ENCODE results near the gene UBE3A.

Gene UBE3A

GRCh38 chr15:25329696-25330095, 109.1 kb downstream of the UBE3A start:
- H3K4me3 ChIP-seq (ENCODE audit: low read depth, low read length), result no peak overlapping the region
- DNase-seq (ENCODE audit: low read depth), result no peak
- in situ Hi-C loops (cut with HindIII; ENCODE audit: low sequenced_read_pairs), result no loop called here
- no peak for TF ChIP-seq CTCF (IDR thresholded peaks at IDR 0.05; ENCODE audit: low read depth, low read length, missing control alignments)

DNA sequence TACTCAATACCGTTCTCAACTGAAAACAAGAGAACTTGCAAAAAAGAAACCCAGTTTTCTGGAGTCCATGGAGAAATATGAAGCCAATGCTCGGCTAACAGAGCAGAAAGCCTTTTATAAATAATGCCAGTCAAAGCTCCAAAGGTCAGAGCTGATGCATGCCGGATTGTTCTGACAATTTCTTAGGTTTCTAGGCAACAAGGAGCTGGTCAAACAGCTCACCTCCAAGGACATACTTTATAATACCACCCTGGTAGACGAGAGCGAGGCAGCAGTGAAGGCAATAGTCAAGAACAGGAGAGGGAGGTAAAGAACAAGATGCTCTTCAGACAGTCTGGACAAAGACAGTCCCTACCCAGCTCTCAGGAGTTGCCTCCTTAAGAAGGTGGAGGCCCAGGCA, 111.1 kb downstream of the UBE3A start:
- TF ChIP-seq CTCF (IDR thresholded peaks at IDR 0.05; ENCODE audit: low read depth, low read length, missing control alignments), result no peak
- H3K4me3 ChIP-seq (ENCODE audit: low read depth, low read length), result no peak overlapping the region
- in situ Hi-C loops (cut with HindIII; ENCODE audit: low sequenced_read_pairs), result no loop called here
- DNase-seq (ENCODE audit: low read depth), result no peak

- DNase-seq (ENCODE audit: low read depth), result no peak
- H3K4me3 ChIP-seq (ENCODE audit: low read depth, low read length), result no peak overlapping the region
- in situ Hi-C loops (cut with HindIII; ENCODE audit: low sequenced_read_pairs), result no loop called here
- TF ChIP-seq CTCF (IDR thresholded peaks at IDR 0.05; ENCODE audit: low read depth, low read length, missing control alignments), result no peak
These were observed 113.6 kb downstream of the UBE3A start for GRCh38 chr15:25325187-25325586.

- H3K4me3 ChIP-seq (ENCODE audit: low read depth, low read length), result no peak overlapping the region
- DNase-seq (ENCODE audit: low read depth), result no peak
- no peak for TF ChIP-seq CTCF (IDR thresholded peaks at IDR 0.05; ENCODE audit: low read depth, low read length, missing control alignments)
- in situ Hi-C loops (cut with HindIII; ENCODE audit: low sequenced_read_pairs), result no loop called here
These were observed 115.4 kb downstream of the UBE3A start for GRCh38 chr15:25323420-25323819.

GRCh38 chr15:25287823-25288222, 151.0 kb downstream of the UBE3A start:
- no peak for DNase-seq (ENCODE audit: low read depth)
- TF ChIP-seq CTCF (IDR thresholded peaks at IDR 0.05; ENCODE audit: low read depth, low read length, missing control alignments), result no peak
- no peak overlapping the region for H3K4me3 ChIP-seq (ENCODE audit: low read depth, low read length)
- in situ Hi-C loops (cut with HindIII; ENCODE audit: low sequenced_read_pairs), result no loop called here
